Thymus (tissue), 11 donors: ENCODE data around the gene FRMD4B. TPM values are rescaled to one million over a fixed set of nuclear protein-coding genes. Genes with fewer than 3 reads are reported as not detected.
"Not testable (repeated sequence)": the region's sequence is repeated elsewhere in the genome, so short reads cannot be mapped to it uniquely, and the experiment has no call there.

ENCODE experiments used
- DNase-seq, 9 donors: peaks; one replicate each; pipeline ENCODE4 v3.0.0-alpha.2; 2013; ENCODE audit warnings: low spot score in 9 of 9, low read depth in 6 of 9, missing footprints in 1 of 9
- H3K27ac ChIP-seq, 2 donors: one replicate each; pipeline ENCODE4 v1.5.1; 2013; ENCODE audit warnings: control low read depth in 1 of 2, low read depth in 1 of 2, low read length in 1 of 2, mild to moderate bottlenecking in 1 of 2, moderate library complexity in 1 of 2
- H3K27me3 ChIP-seq, 2 donors: one replicate each; pipeline ENCODE4 v1.5.1; 2013; ENCODE audit warnings: low read length in 1 of 2; ENCODE audit not compliant: control insufficient read depth in 2 of 2, insufficient read depth in 1 of 2
- H3K36me3 ChIP-seq, 2 donors: one replicate each; pipeline ENCODE4 v1.5.1; 2013; ENCODE audit warnings: low read length in 1 of 2, mild to moderate bottlenecking in 1 of 2, moderate library complexity in 1 of 2; ENCODE audit not compliant: control insufficient read depth in 2 of 2, insufficient read depth in 2 of 2
- H3K4me1 ChIP-seq, 2 donors: one replicate each; pipeline ENCODE4 v1.5.1; 2013; ENCODE audit warnings: low read length in 2 of 2; ENCODE audit not compliant: control insufficient read depth in 2 of 2, insufficient read depth in 2 of 2
- H3K4me3 ChIP-seq, 2 donors: one replicate each; pipeline ENCODE4 v1.5.1; 2013; ENCODE audit warnings: low read length in 2 of 2, control low read depth in 1 of 2, mild to moderate bottlenecking in 1 of 2
- H3K9me3 ChIP-seq, 2 donors: one replicate each; pipeline ENCODE4 v1.5.1; 2013; ENCODE audit warnings: low read length in 1 of 2, mild to moderate bottlenecking in 1 of 2; ENCODE audit not compliant: control insufficient read depth in 2 of 2, insufficient read depth in 1 of 2
- WGBS: extraction: QIAGEN DNeasy Blood & Tissue Kit; methylation state at CpG from one replicate; pipeline ENCODE4 v1.1.7; 2013; 5-methylcytosine and 5-hydroxymethylcytosine counted together
- polyA plus RNA-seq: library from polyadenylated mRNA; stranded (reverse); fragments of 200-250 nt; gene quantifications from one replicate; pipeline ENCODE4 v1.2.3, GENCODE V29; 2013
- total RNA-seq: library from RNA; stranded (reverse); fragments of 120-200 nt; gene quantifications from one replicate; pipeline ENCODE4 v1.2.4, GENCODE V29; 2013
- donor health status: healthy.

Gene FRMD4B
- total and polyA plus RNA-seq, 2 donors, result 12.8 to 21.7 TPM

- Histone ChIP-seq H3K27me3 (no peaks in the 10 kb centered on the region), H3K36me3 (peaks cover 4 to 19% of the 10 kb centered on the region in 2 donors), H3K9me3 (no peaks in the 10 kb centered on the region), H3K4me3 (no peak overlapping the region), H3K27ac (no peak overlapping the region), H3K4me1 (peaks cover 0 to 4% of the 10 kb centered on the region in 2 donors)
- 97% methylated on average over 7 of the region's 7 CpGs for WGBS
- DNase-seq, result no peak
Measured at GRCh38 chr3:69292959-69293574, 92.8 kb downstream of the FRMD4B start.

- WGBS, result 88% methylated on average over 4 of the region's 4 CpGs
- H3K36me3 ChIP-seq, result peaks cover 4 to 17% of the 10 kb centered on the region in 2 donors
- H3K4me1 ChIP-seq, result peaks cover 0 to 4% of the 10 kb centered on the region in 2 donors
- H3K27ac ChIP-seq, result no peak overlapping the region
- DNase-seq, result no peak
- no peak overlapping the region for H3K4me3 ChIP-seq
- no peaks in the 10 kb centered on the region for H3K9me3 ChIP-seq
- H3K27me3 ChIP-seq, result no peaks in the 10 kb centered on the region
Measured at GRCh38 chr3:69292185-69292584, 93.7 kb downstream of the FRMD4B start.

- Histone ChIP-seq H3K36me3 (peaks cover 0 to 8% of the 10 kb centered on the region in 2 donors), H3K27me3 (no peaks in the 10 kb centered on the region), H3K9me3 (no peaks in the 10 kb centered on the region), H3K4me3 (no peak overlapping the region), H3K27ac (no peak overlapping the region), H3K4me1 (peaks cover 0 to 4% of the 10 kb centered on the region in 2 donors)
- 96% methylated on average over 3 of the region's 3 CpGs for WGBS
- DNase-seq, result no peak
Measured at GRCh38 chr3:69290430-69290829, 95.5 kb downstream of the FRMD4B start.

GRCh38 chr3:69290006-69290405 is 95.9 kb downstream of the FRMD4B start:
- 97% methylated on average over 5 of the region's 5 CpGs for WGBS
- no peak for DNase-seq
- Histone ChIP-seq H3K9me3 (no peaks in the 10 kb centered on the region), H3K27me3 (no peaks in the 10 kb centered on the region), H3K4me3 (no peak overlapping the region), H3K4me1 (peaks cover 0 to 3% of the 10 kb centered on the region in 2 donors), H3K27ac (no peak overlapping the region), H3K36me3 (peaks cover 0 to 4% of the 10 kb centered on the region in 2 donors)

- Histone ChIP-seq H3K27me3 (no peaks in the 10 kb centered on the region), H3K4me1 (no peaks in the 10 kb centered on the region), H3K9me3 (no peaks in the 10 kb centered on the region), H3K27ac (no peak overlapping the region), H3K4me3 (no peak overlapping the region), H3K36me3 (peaks cover 0 to 3% of the 10 kb centered on the region in 2 donors)
- no peak for DNase-seq
- WGBS, result 93% methylated on average over 12 of the region's 12 CpGs
Measured at GRCh38 chr3:69288161-69288895, 97.6 kb downstream of the FRMD4B start.

- no peak overlapping the region for H3K27ac ChIP-seq
- H3K4me3 ChIP-seq, result no peak overlapping the region
- H3K36me3 ChIP-seq, result peaks cover 0 to 4% of the 10 kb centered on the region in 2 donors
- H3K9me3 ChIP-seq, result no peaks in the 10 kb centered on the region
- DNase-seq, result no peak
- H3K4me1 ChIP-seq, result no peaks in the 10 kb centered on the region
- no peaks in the 10 kb centered on the region for H3K27me3 ChIP-seq
- 96% methylated on average over 4 of the region's 4 CpGs for WGBS
Measured at GRCh38 chr3:69283913-69284611, 101.8 kb downstream of the FRMD4B start.

- H3K4me1 ChIP-seq, result no peaks in the 10 kb centered on the region
- DNase-seq, result no peak
- no peaks in the 10 kb centered on the region for H3K9me3 ChIP-seq
- H3K27ac ChIP-seq, result no peak overlapping the region
- H3K36me3 ChIP-seq, result peaks cover 0 to 4% of the 10 kb centered on the region in 2 donors
- H3K4me3 ChIP-seq, result no peak overlapping the region
- 98% methylated on average over 5 of the region's 5 CpGs for WGBS
- H3K27me3 ChIP-seq, result no peaks in the 10 kb centered on the region
Measured at GRCh38 chr3:69283496-69283895, 102.4 kb downstream of the FRMD4B start.

- H3K27me3 ChIP-seq, result no peaks in the 10 kb centered on the region
- H3K4me1 ChIP-seq, result no peaks in the 10 kb centered on the region
- H3K36me3 ChIP-seq, result peaks cover 0 to 4% of the 10 kb centered on the region in 2 donors
- WGBS, result 57% methylated on average over 3 of the region's 3 CpGs
- peak overlapping the region in 1 of 2 donors; percentile 18 for H3K27ac ChIP-seq
- H3K9me3 ChIP-seq, result no peaks in the 10 kb centered on the region
- H3K4me3 ChIP-seq, result no peak overlapping the region
- DNase-seq, result peak in 5 of 9 donors; percentile 6 to 41 (median 7)
Measured at GRCh38 chr3:69282181-69282580, 103.7 kb downstream of the FRMD4B start.

- H3K9me3 ChIP-seq, H3K4me1 ChIP-seq, H3K27ac ChIP-seq, H3K4me3 ChIP-seq, H3K27me3 ChIP-seq, DNase-seq, H3K36me3 ChIP-seq: not testable (repeated sequence)
- WGBS, result 97% methylated on average over 8 of the region's 8 CpGs
Measured at GRCh38 chr3:69277403-69277802, 108.5 kb downstream of the FRMD4B start.
